NCI-H1417 (cell line): ENCODE data around the gene ATRN.

ENCODE experiments used
- DNase-seq, 3 experiments: peaks; one replicate each; lab custom pipeline; 2025; lab: John Stamatoyannopoulos, UW

Gene ATRN

DNA sequence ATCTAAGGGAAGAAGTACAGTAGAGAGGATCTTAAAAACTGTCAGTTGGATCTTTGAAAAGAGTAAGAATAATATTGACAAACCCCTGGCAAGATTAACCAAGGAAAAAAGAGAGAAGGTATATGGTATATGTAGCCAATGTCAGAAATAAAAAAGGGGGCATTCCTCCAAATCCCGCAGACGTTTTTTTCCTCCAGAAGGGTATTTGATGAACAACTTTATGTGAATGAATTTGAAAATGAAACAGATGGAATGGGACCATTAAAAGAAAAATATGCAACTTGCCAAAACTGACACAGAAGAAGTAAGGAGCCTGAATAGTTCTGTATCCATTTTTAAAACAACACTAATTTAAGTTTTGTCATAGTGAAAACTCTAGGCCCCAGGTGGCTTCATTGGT lies 156.7 kb downstream of the ATRN start:
- DNase-seq, result no peak

DNA sequence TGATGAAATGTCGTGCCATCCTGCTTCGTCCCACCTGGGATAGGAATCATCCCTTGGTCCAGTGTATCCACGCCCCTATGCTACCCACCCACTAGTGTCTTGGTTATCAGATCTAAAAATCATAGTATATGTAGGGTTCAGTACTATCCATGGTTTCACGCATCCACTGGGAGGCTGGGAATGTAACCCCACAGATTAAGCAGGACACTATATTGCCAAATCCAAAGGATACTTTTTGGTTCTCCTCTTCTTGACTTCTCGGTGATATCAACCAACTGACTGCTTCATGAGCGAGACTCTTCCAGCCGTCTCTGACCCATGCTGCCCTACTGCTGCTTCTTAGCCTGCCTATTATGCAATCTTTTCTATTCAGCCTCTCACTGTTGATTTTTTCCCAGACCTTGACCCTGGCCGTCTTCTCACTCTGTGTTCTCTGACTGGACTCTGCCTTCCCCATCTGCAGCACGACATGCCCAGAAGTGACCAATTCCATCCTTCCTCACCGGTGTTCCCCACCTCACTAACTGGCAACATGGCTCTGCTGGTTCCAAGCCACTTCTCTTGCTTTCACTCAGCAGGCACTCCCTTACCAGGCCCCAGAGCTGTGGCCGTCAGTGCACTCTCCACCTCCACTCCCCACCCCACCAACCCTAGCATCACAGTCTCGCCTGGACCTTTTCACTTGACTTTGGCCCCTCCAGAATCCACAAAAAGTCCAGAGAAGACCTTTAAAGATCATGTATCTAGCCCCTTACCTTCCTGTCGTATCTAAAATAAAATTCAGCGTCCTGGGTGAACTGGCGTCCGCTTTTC lies 157.9 kb downstream of the ATRN start:
- no peak for DNase-seq

DNA sequence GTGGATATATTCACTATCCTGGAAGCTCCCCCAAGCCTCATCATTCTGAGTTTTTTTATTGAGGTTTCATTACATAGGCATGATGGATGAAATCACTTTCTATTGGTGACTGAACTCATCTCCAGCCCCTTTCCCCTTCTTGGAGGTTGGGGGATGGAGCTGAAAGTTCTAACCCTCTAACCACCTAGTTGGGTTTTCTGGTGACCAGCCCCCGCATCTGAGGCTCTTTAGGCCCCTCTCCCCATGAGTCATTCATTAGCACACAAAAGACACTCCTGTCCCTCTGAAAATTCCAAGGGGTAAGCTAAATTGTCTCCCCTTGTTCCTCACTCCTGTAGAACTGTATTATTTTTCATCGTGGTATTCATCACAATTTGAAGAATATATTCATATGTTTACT lies 159.1 kb downstream of the ATRN start:
- no peak for DNase-seq

DNA sequence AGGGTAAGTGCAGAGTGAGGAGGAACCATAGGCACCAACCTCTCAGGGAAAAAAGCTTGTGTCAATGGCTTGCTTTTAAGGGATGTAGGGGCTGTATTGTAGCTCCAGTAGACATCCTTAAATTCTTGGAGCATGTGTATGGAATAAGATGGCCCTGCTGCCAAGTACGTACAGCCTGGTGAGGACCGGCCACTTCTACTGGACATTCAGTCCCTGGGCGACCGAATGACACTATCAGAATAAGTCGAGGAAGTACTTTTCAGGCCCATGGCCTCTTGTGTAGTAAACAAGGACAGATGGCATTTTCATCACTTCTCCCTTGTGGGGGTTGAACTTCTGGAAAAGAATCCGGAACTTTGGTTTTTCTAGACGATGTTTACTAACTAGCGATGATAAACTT lies 159.6 kb downstream of the ATRN start:
- DNase-seq, result no peak

DNA sequence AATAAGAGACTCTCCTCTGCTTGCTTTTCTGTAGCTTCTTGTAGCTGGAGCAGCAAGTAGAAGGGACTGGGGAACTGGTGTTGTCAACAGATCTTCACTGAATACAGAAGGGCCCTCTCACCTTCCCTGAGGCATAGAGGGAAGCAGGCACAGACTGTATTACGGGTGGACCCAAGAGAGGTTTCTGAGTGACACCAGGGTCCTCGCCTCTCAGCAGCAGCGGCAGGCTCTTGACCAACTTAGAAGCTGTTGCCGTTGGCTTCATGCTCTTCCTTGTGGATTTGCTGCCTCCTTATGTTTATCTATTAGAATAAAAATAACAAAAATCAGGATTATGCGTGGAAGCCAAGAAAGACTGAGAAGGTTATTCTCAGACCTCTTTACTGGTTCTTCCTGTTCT lies 160.7 kb downstream of the ATRN start:
- DNase-seq, result no peak

DNA sequence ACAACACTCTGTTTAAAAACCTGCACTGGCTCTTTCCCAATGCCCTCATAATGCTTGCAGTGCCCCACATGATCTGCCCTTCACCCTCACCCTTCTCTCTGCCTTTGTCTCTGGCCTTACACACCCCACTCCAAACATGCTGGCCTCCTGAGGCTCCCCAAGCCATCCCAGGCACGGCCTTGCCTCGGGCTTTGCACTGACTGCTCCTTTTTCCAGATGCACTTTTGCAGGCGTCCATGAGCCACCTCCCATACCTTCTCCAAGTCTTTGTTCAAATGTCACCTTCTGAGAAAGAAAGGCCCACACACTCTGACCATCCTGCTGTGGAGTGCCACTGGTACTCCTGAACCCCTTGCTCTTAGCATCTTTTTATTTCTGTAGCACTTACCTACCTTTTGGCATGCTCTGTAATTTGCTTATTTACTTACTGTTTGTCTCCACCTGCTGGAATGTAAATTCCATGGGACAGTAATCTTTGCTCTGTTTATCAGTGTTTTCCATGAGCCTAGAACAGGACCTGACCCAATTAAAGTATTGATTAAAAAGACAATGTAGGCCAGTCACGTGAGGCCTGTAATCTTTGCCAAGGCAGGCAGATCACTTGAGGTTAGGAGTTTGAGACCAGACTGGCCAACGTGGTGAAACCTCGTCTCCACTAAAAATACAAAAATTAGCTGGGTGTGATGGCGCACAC lies 161.6 kb downstream of the ATRN start:
- no peak for DNase-seq

DNA sequence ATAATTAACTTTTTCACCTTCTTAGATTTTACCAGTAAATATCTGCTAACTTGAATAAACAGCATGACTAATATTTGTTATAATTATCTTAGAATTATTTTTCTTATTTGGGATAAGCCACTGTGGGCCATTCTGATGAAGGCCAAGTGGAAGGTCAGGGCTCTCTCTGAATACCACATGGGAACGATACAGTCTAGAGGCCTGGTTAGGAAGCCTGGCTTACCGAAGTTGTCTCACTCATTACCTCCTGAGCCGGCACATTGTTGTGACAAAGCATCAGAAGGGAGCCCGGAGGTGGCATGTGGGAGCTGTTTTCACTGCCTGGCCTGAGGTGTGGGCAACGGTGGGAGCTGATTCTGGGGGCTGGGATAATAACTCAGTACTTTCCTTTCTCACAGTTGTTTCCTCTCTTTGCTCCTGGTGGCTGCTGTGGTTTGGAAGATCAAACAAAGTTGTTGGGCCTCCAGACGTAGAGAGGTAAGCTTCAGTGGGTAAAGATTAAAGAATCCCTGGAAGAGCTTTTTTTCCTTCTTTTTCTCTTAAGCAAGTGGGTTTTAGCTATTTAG lies 163.2 kb downstream of the ATRN start:
- DNase-seq, result no peak

DNA sequence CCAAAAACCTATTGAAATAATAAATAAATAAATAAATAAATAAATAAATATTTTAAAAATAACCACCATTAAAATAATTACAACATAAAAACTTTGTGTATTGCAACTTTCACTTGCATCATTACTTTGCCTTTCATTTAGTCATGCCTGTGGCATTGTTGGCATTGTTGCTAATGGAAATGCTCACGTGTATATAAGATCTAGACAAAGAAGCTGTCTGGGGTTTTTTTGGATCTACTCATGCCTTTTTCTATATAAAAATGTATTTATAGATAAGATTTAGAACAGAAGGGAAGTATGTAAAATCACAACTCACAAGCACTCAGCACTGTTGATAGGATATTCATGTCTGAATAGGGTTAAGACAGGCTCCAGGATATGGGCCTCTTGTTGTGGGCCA lies 164.5 kb downstream of the ATRN start:
- DNase-seq, result no peak

DNA sequence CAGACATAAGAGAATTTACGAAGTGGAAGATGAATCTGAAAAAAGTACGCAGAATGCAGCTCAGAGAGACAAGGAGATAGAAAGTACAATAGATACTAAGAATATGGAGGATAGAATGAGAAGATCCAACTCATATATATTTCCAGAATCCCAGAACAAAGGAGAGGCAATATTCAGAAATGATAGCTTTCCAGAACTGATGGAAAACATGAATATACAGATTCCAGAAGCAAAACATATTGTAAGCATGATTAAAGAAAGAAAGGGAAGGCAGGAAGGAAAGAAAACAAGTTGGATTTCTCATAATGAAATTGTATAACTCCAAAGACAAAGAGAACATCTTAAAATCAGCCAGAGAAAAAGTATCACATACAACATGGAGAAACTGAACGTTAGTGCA lies 169.4 kb downstream of the ATRN start:
- no peak for DNase-seq

DNA sequence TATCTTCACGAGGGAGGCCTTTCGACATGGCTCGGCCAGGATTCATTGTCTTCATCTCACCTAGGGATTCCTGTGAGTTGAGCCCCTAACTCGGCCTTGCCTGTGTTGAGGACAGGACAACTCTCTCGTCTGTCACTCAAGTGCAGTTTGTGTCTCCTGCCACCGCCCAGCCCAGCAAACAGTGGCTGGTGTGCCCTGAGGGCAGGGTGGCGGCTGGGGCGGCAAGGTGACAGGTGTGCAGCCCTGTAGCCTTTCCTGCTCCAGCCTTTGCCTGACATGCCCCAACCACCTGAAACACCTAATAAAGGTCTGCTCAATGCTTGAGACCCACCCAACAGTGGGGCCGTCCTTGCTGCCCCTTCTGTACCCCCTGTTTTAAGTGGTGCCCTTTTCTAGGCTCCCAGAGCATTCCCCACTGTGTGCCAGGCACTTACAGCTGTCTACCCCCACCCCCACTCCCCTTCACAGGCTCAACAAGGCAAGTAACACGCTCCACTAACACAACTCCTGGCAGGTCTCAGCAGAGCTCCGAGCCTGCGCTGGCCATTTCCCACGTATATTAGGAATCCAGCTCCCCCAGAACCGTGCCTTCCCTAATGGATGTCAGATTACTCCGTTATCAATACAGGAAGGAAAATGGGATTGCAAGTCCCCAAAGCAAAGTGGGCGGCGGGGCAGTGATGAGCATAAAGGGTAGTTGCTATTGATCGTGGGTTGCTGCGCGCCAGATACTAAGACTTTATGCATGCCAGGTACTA lies 174.7 kb downstream of the ATRN start:
- peak in 2 of 3 experiments; percentile 42 to 53 for DNase-seq

DNA sequence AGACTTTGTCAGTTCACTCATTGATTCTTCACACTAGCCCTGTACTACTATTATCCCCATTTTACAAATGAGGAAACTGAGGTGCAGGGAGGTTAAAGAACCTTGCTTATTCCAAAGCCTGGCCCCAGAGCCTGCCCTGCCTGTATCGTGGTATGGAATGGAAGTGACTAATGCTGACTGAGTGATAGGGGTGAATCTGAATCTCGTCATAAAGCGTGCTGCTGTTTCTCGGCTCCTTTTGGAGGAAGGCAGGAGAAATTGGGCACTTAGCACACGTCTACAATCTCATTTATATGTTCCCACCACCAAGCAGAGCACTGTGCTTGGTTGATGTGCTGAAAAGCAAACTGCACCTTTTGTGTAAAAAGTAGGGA lies 175.2 kb downstream of the ATRN start:
- no peak for DNase-seq

DNA sequence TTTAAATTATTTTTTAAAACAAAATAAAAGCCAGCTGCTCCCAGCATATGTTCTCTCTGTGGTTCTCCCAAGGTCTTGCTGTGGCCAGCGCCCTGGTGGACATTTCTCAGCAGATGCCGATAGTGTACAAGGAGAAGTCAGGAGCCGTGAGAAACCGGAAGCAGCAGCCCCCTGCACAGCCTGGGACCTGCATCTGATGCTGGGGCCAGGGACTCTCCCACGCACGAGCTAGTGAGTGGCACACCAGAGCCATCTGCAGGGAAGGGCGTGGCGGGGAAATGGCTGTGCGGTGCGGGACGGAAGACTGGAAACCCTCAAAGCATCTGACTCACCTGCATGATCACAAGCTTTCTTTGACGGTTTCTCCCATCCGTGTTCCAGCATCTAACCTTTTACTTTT lies 175.8 kb downstream of the ATRN start:
- no peak for DNase-seq

DNA sequence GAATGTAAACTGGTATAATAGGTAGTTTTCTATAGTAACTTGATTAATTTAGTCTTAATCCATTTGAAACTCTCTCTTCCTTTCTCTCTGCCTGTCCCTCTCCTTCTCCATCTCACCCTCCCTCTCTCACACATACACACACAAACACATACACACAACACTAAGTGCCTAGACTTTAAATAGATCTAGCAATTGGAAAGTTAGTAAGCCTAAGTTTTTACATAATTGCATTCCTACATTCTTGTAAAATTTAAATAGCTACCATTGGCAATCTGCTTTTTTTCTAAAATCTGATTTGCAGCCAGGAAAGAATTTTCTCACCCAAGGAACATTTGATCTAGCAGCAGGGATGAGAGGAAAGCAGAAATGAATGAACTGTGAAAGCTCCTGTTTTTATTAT lies 176.7 kb downstream of the ATRN start:
- no peak for DNase-seq

DNA sequence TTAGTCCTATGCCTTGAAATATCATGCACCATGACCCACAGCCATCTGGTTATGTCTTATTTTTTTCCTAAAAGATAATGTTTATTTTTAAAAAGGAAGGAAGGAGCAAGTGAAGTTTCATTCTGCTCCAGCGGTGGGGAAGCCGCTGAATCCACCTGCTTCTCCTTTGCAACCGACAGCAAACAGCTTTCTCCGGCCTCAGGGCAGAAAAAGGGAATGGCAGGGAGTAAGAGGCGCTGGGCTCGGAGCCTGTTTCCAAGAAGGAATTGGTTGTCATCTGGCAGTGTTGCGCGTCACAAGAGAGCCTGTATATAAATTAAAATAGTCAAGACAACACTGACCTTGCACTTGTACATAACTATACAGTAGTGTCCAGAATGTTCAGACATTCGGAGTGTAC lies 178.1 kb downstream of the ATRN start:
- DNase-seq, result peak in 2 of 3 experiments; percentile 12 to 65

DNA sequence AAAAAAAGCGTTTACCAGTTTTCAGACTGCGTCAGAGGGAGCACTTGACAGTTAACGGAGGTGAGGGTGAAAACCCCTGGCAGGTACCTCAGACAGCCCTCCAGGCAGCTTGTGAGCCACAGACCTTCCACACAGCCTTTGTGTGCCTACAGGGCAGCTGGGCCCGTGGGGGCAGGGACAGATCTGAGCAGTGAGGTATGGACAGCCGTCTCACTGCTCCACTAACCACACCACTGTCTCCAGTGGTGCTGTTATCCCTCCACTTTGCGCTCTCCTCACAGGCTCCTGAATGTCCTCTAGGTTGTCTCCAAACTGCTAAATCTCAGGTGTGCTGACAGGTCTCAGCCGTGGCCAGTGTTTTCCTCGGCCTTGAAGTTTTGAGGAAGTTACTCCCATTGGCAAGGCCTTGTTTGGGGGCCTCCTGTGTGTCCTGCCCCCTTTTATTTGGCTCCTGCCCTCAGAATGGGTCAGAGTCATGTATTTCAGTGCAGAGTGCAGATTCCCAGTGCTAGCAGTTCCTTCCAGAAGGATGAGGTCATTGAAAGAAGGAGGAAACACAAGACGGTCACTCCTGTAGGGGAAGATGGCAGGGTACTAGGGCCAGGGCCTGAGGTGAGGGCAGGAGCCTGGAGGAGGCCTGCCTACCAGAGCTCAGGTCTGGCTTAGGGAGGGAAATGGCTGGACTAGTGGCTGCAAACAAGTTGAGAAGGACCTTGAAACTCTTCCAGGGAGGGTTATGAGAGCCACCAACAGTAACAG lies 180.6 kb downstream of the ATRN start:
- DNase-seq, result peak in 2 of 3 experiments; percentile 20 to 58

DNA sequence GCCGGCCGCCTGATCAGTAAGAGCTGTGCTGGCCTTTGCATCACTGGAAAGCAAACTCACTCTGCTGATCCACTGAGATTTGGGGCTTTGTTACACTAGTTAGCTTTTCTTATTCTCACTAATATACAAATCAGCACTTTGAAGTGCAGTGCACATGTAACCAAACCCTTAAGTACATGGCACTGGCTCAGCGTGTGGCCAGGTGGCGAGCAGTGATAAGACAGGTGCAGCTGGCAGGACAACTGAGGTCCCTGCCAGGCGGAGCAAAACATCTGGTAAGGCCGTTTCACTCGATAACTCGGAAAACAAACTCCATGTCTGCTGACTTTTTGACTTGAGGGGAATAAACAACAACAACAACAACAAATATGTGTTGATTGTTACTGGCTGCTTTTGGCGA lies 181.4 kb downstream of the ATRN start:
- DNase-seq, result peak in 2 of 3 experiments; percentile 41 to 84

DNA sequence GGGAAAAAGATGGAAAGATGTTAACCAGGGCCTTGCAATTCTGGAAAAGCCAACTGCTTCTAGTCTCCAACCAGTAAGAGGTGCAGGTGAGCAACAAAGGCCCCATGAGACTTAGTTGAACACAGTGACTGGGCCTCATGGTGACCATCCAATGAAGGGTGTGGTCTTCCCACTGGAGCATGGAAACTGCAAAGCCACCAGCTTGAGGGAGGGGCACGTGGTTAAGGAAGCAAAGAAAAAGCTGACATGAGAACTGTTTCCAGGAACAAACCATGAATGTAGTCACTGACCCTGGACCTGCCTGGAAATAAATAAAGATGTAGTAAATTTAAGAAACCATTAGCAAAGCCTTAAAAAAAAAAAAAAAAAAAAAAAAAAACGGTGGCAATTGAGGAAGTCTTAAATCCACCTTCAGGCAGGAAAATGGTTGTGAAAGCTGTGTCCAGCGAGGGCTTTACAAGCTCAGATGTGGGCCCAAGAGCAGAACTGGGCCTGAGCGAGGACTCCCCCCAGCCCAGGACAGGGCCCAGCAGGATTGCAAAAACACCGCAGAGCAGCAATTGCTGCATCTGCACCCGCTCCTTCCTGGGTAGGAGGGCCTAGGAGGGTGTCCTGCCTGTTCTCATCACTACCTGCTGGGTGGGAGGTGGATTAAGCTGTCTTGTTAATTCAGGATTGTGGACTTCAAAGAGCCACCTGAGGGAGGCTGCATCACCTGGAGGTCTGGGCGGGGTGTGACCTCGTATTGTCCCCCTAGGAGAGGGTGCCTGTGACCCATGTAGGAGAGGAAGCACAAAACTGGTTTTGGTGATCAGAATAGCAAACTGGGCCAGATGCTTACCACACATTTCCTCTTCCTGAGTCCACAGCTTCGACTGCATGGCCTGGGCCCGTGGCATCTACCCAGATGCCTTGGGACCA lies 182.1 kb downstream of the ATRN start:
- peak in 1 of 3 experiments; percentile 73 for DNase-seq

DNA sequence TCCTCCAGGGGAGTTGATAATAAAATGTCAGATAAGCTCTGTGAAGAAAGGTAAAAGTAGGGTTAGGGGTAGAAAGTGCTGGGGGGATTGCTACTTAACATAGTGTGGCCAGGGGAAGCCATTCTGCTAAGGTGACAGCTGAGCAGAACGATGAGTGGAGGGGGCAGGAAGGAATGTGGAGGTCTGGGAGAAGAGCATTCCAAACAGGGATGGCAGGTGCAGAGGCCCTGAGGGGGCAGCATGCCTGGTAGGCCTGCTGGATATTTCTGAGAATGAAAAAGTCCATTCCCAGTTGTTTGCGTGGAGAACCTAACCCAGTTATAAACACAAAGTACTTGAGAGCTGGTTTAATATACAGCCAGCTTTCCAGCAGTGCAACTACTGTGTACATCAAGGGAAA lies 183.1 kb downstream of the ATRN start:
- DNase-seq, result peak in 1 of 3 experiments; percentile 62

DNA sequence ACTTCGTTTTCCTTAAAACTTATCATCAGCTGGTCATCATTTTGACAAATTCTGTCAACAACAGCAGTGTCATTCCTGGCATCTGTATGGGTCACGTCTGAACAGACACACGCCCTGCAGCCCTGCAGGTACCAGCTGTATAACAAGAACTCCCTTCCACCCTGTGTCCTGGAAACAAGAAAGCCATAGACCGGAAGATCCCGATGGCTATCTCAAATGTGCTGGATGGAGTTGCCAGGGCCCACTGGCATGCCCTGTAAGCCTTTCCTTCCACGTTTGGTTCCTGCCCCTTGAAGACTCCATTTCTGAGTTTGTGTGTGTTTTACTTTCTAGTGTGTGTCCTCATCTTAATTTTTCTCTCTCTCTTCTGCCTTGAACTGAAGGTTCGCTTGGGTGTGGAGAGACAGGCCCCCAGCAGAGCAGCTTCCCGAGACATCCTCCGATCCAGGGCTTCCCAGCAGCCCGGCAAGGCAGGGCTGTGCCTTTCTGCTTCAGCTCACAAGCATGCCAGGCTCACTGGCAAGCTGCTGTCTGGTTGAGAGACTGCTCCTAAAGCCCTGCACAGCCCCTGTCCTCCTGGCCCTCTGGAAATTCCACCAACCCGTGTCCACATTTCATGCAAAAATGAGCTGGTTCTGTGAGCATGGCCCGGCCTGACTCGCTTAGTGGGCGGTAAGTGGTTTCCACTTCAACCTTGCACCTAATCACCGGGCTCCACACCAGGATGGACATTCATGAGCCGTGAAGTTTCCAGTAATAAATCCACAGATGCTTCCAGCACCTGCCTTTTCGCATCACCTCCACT lies 183.7 kb downstream of the ATRN start:
- DNase-seq, result peak; percentile 62 to 97 (median 80)

DNA sequence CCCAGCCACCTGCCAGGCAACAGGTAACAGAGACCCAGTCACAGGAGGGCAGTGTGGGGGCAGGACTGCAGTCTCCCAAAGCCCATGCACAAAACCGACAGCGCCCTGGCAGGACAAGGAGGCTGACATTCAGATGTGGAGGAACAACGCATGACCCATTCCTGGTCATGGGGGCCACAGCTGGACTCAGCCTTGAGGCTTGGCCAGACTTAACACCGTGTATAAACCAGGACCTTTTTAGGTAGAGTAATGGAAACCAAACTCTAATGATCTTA lies 184.2 kb downstream of the ATRN start:
- DNase-seq, result no peak
